Activated B cell treated with CpG ODN at 0.5 μM for 24 hours (primary cell): ENCODE data around the gene ZNF800. TPM values are rescaled to one million over a fixed set of nuclear protein-coding genes. Genes with fewer than 3 reads are reported as not detected.
"Not testable (repeated sequence)": the region's sequence is repeated elsewhere in the genome, so short reads cannot be mapped to it uniquely, and the experiment has no call there.

ENCODE experiments used
- ATAC-seq: fragments of 200-7000 bp; cut with Tn5 transposase; one replicate; pipeline ENCODE4 v1.10.0; 2021; ENCODE audit warnings: low read depth, mild to moderate bottlenecking, moderate library complexity
- CTCF ChIA-PET: fragments of 350-600 bp; sonication (Branson Sonifier 250); formaldehyde crosslinking; loops from one replicate; lab custom pipeline; 2021; ENCODE audit warnings: antibody characterized with exemption; lab: Charles Lee
- POLR2A ChIA-PET: fragments of 350-600 bp; sonication (Branson Sonifier 250); formaldehyde crosslinking; loops from one replicate; lab custom pipeline; 2021; ENCODE audit warnings: antibody characterized with exemption; lab: Charles Lee
- DNase-seq: peaks from one replicate; pipeline ENCODE4 v3.0.0; 2022
- H3K27ac Mint-ChIP-seq: one replicate; pipeline ENCODE4 v1.8.0; 2020; ENCODE audit warnings: mixed read lengths
- H3K27me3 Mint-ChIP-seq: one replicate; pipeline ENCODE4 v1.8.0; 2021; ENCODE audit warnings: mixed read lengths
- H3K36me3 Mint-ChIP-seq: one replicate; pipeline ENCODE4 v1.8.0; 2021; ENCODE audit warnings: low read depth, mixed read lengths
- H3K4me1 Mint-ChIP-seq: one replicate; pipeline ENCODE4 v1.8.0; 2021; ENCODE audit warnings: mixed read lengths
- H3K4me3 Mint-ChIP-seq: one replicate; pipeline ENCODE4 v1.8.0; 2020; ENCODE audit warnings: mild to moderate bottlenecking, mixed read lengths
- H3K9me3 Mint-ChIP-seq: one replicate; pipeline ENCODE4 v1.8.0; 2020; ENCODE audit warnings: mixed read lengths
- intact Hi-C: fragments of 100-400 bp; cut with micrococcal nuclease; formaldehyde crosslinking; loops from one replicate; pipeline ENCODE4 v1.15.1; 2024
- total RNA-seq: library from RNA; stranded (reverse); gene quantifications from 2 replicates; pipeline ENCODE4 v1.2.3, GENCODE V29; 2022
- TF ChIP-seq, protein P1 (sequence below): fragments of 200-600 bp; IDR thresholded peaks from one replicate; pipeline ENCODE4 v1.8.0; 2022; ENCODE audit warnings: antibody characterized with exemption, mild to moderate bottlenecking

Gene ZNF800
- total RNA-seq, 1 donor from 2014 or later = 53.5 TPM

- Mint-ChIP-seq H3K4me3 (peak overlapping the region; percentile 5), H3K27ac (peak overlapping the region; percentile 76), H3K4me1 (peaks cover 70% of the 10 kb centered on the region), H3K36me3 (no peaks in the 10 kb centered on the region), H3K9me3 (no peaks in the 10 kb centered on the region), H3K27me3 (no peaks in the 10 kb centered on the region)
- DNase-seq = no peak
- ATAC-seq = peak; percentile 38
- POLR2A ChIA-PET = interaction anchor here (2.3 kb wide), 1 partner anchor 21 kb away, joined by 33 read pairs; the partner anchor contains the start of gene ZNF800
- TF ChIP-seq, protein P1, sequence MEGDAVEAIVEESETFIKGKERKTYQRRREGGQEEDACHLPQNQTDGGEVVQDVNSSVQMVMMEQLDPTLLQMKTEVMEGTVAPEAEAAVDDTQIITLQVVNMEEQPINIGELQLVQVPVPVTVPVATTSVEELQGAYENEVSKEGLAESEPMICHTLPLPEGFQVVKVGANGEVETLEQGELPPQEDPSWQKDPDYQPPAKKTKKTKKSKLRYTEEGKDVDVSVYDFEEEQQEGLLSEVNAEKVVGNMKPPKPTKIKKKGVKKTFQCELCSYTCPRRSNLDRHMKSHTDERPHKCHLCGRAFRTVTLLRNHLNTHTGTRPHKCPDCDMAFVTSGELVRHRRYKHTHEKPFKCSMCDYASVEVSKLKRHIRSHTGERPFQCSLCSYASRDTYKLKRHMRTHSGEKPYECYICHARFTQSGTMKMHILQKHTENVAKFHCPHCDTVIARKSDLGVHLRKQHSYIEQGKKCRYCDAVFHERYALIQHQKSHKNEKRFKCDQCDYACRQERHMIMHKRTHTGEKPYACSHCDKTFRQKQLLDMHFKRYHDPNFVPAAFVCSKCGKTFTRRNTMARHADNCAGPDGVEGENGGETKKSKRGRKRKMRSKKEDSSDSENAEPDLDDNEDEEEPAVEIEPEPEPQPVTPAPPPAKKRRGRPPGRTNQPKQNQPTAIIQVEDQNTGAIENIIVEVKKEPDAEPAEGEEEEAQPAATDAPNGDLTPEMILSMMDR = no peak
- intact Hi-C loops = no loop called here
- CTCF ChIA-PET = interaction anchor here (1.5 kb wide), 1 partner anchor 35 kb away, joined by 4 read pairs; no protein-coding TSS in a partner anchor
Observed at GRCh38 chr7:127413326-127413725, 20.8 kb upstream of the ZNF800 start.

- TF ChIP-seq, protein P1 = no peak
- H3K27me3 Mint-ChIP-seq = peaks cover 1% of the 10 kb centered on the region
- ChIA-PET CTCF (no interaction called here), POLR2A (no interaction called here)
- no peak overlapping the region for H3K27ac Mint-ChIP-seq
- no peak for ATAC-seq
- no peaks in the 10 kb centered on the region for H3K9me3 Mint-ChIP-seq
- H3K4me3 Mint-ChIP-seq = no peak overlapping the region
- no peaks in the 10 kb centered on the region for H3K36me3 Mint-ChIP-seq
- intact Hi-C loops = no loop called here
- peaks cover 50% of the 10 kb centered on the region for H3K4me1 Mint-ChIP-seq
- DNase-seq = no peak
Observed at GRCh38 chr7:127411176-127411575, 18.7 kb upstream of the ZNF800 start.

DNA sequence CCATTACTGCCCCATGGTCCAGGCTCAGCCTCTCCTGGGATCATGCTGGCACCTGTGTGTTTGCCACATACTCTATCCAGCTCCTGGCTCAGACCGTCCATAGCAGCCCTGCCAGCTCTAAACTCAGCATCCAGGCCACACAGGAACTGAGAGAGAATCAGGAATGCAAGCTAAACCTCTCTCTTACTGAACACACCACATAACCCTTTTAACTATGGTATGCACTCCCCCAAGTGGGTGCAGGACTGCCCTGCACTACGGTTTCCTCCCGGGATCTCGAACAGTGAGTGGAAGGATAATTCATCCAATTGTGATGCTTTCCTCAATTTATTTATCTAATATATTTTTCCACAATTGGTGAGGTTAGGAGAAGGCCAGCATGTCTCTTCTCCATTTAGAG is 17.1 kb upstream of the ZNF800 start:
- DNase-seq (no peak), ATAC-seq (no peak)
- Mint-ChIP-seq H3K4me3 (no peak overlapping the region), H3K36me3 (no peaks in the 10 kb centered on the region), H3K27me3 (peaks cover 4% of the 10 kb centered on the region), H3K27ac (no peak overlapping the region), H3K9me3 (no peaks in the 10 kb centered on the region), H3K4me1 (peaks cover 40% of the 10 kb centered on the region)
- TF ChIP-seq, protein P1 = no peak
- intact Hi-C loops = no loop called here
- ChIA-PET CTCF (no interaction called here), POLR2A (no interaction called here)

DNA sequence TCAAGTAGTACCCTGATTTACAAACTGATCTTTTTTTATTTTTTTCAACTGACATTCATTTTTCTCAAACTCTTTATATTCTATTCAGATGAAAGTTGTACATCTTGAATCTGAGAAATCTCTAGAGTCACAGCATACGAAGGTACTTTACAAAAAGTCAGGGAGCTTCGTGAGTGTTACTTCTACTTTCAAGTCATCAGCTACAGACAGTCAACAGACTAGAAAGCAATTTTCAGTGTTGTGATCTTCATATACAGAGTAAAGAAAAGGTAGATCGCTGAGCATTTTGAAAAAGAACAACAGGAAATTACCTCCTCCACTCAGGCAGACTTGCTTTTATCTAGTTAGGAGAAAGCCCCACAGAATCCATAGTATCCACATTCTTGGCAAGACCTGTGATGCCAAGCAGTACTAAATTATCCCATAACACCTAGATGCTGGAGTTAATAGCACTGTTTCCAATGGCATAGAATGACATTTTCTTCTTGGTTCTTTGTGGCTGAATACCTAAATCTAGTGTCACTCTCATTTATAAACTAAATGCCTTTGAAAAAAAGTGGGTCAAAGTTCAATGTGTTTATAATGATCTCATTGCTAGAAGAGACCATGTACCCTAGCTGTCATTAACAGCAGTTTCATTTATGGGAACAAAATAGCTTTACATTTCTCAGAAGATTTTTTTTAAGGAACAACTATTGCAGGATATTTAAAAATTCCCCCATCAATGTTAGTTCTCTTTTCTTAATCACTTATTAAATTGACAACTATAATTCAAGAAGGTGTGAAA is 12.0 kb upstream of the ZNF800 start:
- Mint-ChIP-seq H3K9me3 (no peaks in the 10 kb centered on the region), H3K4me1 (peaks cover 9% of the 10 kb centered on the region), H3K36me3 (no peaks in the 10 kb centered on the region), H3K4me3 (no peak overlapping the region), H3K27me3 (peaks cover 10% of the 10 kb centered on the region), H3K27ac (no peak overlapping the region)
- POLR2A ChIA-PET = interaction anchor here (1.0 kb wide), 1 partner anchor 12 kb away, joined by 4 read pairs; the partner anchor contains the start of gene ZNF800
- TF ChIP-seq, protein P1 = no peak
- intact Hi-C loops = loop anchor here (1.0 kb wide), 1 partner anchor 11 kb away; no protein-coding TSS in a partner anchor
- no peak for DNase-seq
- ATAC-seq = no peak
- CTCF ChIA-PET = interaction anchor here (1.2 kb wide), 1 partner anchor 43 kb away, joined by 3 read pairs; no protein-coding TSS in a partner anchor

- Mint-ChIP-seq H3K9me3 (peaks cover 5% of the 10 kb centered on the region), H3K36me3 (peaks cover 5% of the 10 kb centered on the region), H3K27me3 (no peaks in the 10 kb centered on the region), H3K4me1 (peaks cover 28% of the 10 kb centered on the region), H3K27ac (no peak overlapping the region), H3K4me3 (no peak overlapping the region)
- POLR2A ChIA-PET = no interaction called here
- CTCF ChIA-PET = interaction anchor here (2.3 kb wide), 1 partner anchor 51 kb away, joined by 8 read pairs; no protein-coding TSS in a partner anchor
- TF ChIP-seq, protein P1 = no peak
- intact Hi-C loops = no loop called here
- ATAC-seq = no peak
- no peak for DNase-seq
Observed at GRCh38 chr7:127396184-127396583, 3.7 kb upstream of the ZNF800 start.

DNA sequence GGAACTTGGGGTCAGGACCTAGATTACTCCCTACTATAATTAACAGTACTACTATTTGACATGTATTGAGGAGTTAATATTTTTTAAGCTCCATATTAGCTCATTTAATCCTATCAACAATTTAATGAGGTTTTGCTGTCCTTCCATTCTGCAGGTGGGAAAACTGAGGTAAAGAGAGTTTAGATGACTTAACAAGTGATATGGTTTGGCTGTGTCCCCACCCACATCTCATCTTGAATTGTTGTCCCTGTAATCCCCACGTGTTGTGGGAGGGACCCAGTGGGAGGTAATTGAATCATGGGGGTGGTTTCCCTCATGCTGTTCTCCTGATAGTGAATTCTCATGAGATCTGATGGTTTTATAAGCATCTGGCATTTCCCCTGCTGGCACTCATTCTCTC is 2.6 kb upstream of the ZNF800 start:
- DNase-seq, intact Hi-C loops, H3K9me3 Mint-ChIP-seq, H3K27ac Mint-ChIP-seq, H3K4me3 Mint-ChIP-seq, H3K27me3 Mint-ChIP-seq, ATAC-seq, POLR2A ChIA-PET: not testable (repeated sequence)
- Mint-ChIP-seq H3K36me3 (peaks cover 10% of the 10 kb centered on the region), H3K4me1 (peaks cover 38% of the 10 kb centered on the region)
- CTCF ChIA-PET = interaction anchor here (2.3 kb wide), 1 partner anchor 52 kb away, joined by 8 read pairs; no protein-coding TSS in a partner anchor
